Mucosa of descending colon (tissue), 3 donors: ENCODE data around the gene WDR70. TPM values are rescaled to one million over a fixed set of nuclear protein-coding genes. Genes with fewer than 3 reads are reported as not detected.

ENCODE experiments used
- ATAC-seq: fragments of 200-7000 bp; cut with Tn5 transposase; one replicate; pipeline ENCODE4 v1.9.1; 2020; ENCODE audit warnings: mild to moderate bottlenecking, moderate library complexity
- DNase-seq, 3 donors: peaks; one replicate each; pipeline ENCODE4 v3.0.0-alpha.2; 2020
- H3K36me3 ChIP-seq: fragments of 200-600 bp; one replicate; pipeline ENCODE4 v1.8.0; 2021; ENCODE audit warnings: low read depth, mild to moderate bottlenecking
- H3K4me1 ChIP-seq: fragments of 200-600 bp; one replicate; pipeline ENCODE4 v1.8.0; 2021; ENCODE audit warnings: low read depth, mild to moderate bottlenecking
- H3K4me3 ChIP-seq: fragments of 200-600 bp; one replicate; pipeline ENCODE4 v1.8.0; 2021; ENCODE audit warnings: mild to moderate bottlenecking
- H3K9me3 ChIP-seq: fragments of 200-600 bp; one replicate; pipeline ENCODE4 v1.8.0; 2021; ENCODE audit warnings: mild to moderate bottlenecking
- intact Hi-C, 2 donors: fragments of 100-400 bp; cut with DNase I in 1 of 2; cut with micrococcal nuclease in 1 of 2; formaldehyde crosslinking; loops; one replicate each; pipeline versions ENCODE4 v1.11.0 to v1.11.1; 2022; cut with DNase I, micrococcal nuclease
- total RNA-seq, 3 donors: library from RNA; stranded (reverse); fragmentation: NEBNext Ultra II Directional in 2 of 3; extraction: Animal tissue kit (Norgen Biotek cat#: 25700) in 2 of 3; gene quantifications; one replicate each; pipeline versions ENCODE4 v1.2.1 to v1.2.4, GENCODE V29; 2021 to 2023
- TF ChIP-seq, protein P1 (sequence below): fragments of 200-600 bp; IDR thresholded peaks from one replicate; pipeline ENCODE4 v1.8.0; 2022; ENCODE audit warnings: antibody characterized with exemption, mild to moderate bottlenecking
- donor health status: DM: no; HTN: no; CAD: no; lungs with moderate emphysema.
- donor health status: DM: no; HTN: no; CAD: no.
- donor health status: DM: no; HTN: yes; CAD: no.

WDR70 gene
- total RNA-seq, 3 donors from 2014 or later = 19.5 to 42.5 (median 38.0) TPM

DNA sequence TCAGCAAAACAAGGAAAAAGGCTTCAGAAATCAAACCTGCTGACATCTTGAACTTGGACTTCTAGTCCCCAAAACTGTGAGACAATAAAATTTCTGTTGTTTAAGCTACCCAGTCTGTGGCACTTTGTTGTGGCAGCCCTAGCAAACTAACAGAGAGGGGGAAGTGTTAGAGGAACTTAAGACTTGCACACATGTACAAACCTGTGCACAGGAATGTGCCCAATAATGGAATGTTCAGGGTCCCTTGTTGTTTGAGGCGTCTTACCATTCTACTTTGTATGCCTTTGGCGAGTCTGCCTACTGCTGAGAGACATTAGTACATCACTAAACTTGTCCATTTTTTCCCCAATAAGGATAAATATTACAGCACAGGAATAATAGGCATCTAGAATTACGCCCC, 160.3 kb downstream of the WDR70 start:
- TF ChIP-seq, protein P1, sequence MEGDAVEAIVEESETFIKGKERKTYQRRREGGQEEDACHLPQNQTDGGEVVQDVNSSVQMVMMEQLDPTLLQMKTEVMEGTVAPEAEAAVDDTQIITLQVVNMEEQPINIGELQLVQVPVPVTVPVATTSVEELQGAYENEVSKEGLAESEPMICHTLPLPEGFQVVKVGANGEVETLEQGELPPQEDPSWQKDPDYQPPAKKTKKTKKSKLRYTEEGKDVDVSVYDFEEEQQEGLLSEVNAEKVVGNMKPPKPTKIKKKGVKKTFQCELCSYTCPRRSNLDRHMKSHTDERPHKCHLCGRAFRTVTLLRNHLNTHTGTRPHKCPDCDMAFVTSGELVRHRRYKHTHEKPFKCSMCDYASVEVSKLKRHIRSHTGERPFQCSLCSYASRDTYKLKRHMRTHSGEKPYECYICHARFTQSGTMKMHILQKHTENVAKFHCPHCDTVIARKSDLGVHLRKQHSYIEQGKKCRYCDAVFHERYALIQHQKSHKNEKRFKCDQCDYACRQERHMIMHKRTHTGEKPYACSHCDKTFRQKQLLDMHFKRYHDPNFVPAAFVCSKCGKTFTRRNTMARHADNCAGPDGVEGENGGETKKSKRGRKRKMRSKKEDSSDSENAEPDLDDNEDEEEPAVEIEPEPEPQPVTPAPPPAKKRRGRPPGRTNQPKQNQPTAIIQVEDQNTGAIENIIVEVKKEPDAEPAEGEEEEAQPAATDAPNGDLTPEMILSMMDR = no peak
- intact Hi-C loops = no loop called here
- H3K36me3 ChIP-seq = no peaks in the 10 kb centered on the region
- no peak for ATAC-seq
- H3K4me3 ChIP-seq = no peak overlapping the region
- H3K4me1 ChIP-seq = no peaks in the 10 kb centered on the region
- DNase-seq = no peak
- no peaks in the 10 kb centered on the region for H3K9me3 ChIP-seq

DNA sequence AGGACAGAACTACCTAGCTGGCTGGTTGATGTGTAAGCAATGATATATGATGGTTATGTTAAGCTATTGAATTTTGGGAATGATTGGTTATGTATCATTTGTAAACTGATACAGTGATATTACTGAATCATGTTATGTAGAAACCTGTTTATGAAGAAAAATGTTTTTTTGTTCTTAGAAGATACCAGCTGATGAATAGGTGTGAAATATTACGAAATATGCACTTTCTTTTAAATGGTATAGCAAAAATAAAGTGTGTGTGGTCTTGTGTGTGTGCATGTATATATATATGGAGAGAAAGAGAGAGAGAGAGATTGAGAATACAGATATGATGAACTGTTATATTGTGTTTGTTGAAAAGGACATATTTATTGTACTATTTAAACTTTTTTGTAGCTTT, 164.1 kb downstream of the WDR70 start:
- no peak for ATAC-seq
- no peaks in the 10 kb centered on the region for H3K9me3 ChIP-seq
- H3K36me3 ChIP-seq = no peaks in the 10 kb centered on the region
- intact Hi-C loops = no loop called here
- TF ChIP-seq, protein P1 = no peak
- DNase-seq = no peak
- H3K4me3 ChIP-seq = no peak overlapping the region
- H3K4me1 ChIP-seq = no peaks in the 10 kb centered on the region

DNA sequence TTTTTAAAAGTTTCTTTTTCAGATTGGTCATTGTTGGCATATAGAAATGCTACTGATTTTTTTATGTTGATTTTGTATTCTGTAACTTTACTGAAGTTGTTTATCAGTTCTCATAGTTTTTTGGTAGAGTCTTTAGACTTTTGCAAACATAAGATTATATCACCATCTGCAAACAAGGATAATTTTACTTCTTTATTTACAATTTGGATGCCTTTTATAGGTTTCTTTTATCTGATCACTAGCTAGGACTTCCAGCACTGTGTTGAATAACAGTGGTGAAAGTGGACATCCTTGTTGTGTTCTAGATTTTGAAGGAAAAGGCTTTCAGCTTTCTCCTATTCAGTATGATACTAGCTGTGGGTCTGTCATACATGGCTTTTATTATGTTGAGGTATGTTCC, 170.3 kb downstream of the WDR70 start:
- intact Hi-C loops = no loop called here
- TF ChIP-seq, protein P1 = no peak
- ATAC-seq = no peak
- Histone ChIP-seq H3K36me3 (no peaks in the 10 kb centered on the region), H3K4me3 (no peak overlapping the region), H3K4me1 (no peaks in the 10 kb centered on the region), H3K9me3 (no peaks in the 10 kb centered on the region)
- no peak for DNase-seq

DNA sequence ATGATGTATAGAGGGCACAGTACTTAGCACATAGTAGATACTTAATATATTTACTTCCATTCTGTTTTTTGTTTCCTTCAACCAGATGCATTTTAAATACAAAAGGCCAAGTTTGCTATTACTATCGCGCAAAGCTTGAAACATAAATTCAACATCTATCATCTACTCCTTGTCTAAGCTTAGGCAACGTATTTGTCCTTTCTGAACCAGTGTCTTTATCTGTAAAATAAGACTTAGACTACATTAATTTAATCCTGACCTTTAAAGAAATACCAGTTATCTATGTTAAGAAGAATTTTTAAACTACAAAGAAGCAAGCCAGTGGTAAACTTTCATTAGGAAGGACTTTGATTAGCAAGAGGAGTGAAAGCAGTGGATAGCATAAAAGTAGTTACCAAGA, 173.0 kb downstream of the WDR70 start:
- intact Hi-C loops = no loop called here
- Histone ChIP-seq H3K4me1 (no peaks in the 10 kb centered on the region), H3K4me3 (no peak overlapping the region), H3K36me3 (no peaks in the 10 kb centered on the region), H3K9me3 (no peaks in the 10 kb centered on the region)
- DNase-seq (no peak), ATAC-seq (no peak)
- TF ChIP-seq, protein P1 = no peak

DNA sequence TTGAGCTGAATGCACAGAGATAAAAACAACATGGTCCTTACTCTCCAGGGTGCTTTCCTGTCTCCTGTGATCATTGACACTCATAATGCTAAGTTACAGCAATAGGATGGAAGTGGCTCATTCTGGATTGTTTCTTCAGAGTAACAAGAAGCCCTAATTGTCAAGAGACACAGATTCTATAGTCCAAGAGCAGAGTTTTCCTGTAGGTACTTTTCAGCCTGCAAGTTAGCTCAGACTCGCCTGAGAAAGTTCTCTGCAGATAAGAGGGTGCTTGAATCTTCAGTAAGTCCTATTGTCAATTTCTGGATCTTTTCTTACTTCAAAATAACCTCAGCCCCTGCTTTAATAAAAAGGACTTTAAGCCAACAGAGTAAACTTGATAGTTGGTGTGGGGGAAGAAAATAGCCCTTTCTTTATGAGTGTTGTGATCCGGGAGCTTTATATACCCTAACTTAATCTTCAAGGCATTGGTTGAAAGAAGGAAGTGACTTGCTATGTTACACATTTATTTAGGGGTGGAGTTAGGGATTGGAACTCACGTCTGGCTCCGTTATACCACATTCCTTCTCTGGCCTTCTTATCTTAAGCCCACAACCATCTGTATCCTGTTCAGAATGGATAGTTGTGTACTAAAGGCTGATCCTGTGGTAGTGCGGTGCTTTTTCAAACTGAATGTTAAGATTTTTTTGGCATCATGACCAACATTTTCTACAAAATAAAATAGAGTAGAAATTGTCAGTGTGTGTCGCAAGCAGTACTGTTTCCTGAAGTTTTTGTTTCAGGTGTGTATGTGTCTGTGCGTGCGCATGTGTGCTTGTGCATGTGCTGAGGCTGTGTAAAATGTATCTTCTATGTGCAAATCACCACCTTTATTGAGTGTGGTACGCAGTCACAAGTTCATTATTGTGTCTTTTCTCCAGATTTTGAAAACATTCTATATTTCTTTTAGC, 173.9 kb downstream of the WDR70 start:
- DNase-seq (no peak), ATAC-seq (peak; percentile 57)
- Histone ChIP-seq H3K4me3 (no peak overlapping the region), H3K36me3 (no peaks in the 10 kb centered on the region), H3K9me3 (no peaks in the 10 kb centered on the region), H3K4me1 (no peaks in the 10 kb centered on the region)
- TF ChIP-seq, protein P1 = no peak
- intact Hi-C loops = no loop called here
